Measurements from ENCODE around the gene ABCC6.

- TF ChIP-seq, protein P1, sequence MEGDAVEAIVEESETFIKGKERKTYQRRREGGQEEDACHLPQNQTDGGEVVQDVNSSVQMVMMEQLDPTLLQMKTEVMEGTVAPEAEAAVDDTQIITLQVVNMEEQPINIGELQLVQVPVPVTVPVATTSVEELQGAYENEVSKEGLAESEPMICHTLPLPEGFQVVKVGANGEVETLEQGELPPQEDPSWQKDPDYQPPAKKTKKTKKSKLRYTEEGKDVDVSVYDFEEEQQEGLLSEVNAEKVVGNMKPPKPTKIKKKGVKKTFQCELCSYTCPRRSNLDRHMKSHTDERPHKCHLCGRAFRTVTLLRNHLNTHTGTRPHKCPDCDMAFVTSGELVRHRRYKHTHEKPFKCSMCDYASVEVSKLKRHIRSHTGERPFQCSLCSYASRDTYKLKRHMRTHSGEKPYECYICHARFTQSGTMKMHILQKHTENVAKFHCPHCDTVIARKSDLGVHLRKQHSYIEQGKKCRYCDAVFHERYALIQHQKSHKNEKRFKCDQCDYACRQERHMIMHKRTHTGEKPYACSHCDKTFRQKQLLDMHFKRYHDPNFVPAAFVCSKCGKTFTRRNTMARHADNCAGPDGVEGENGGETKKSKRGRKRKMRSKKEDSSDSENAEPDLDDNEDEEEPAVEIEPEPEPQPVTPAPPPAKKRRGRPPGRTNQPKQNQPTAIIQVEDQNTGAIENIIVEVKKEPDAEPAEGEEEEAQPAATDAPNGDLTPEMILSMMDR (IDR thresholded peaks at IDR 0.05) = no peak
- no peak for TF ChIP-seq EZH2 (IDR thresholded peaks at IDR 0.05; ENCODE audit: borderline replicate concordance, insufficient read depth, low read depth, low read length, poor library complexity, severe bottlenecking)
Measured at GRCh38 chr16:16161319-16161718, 62.0 kb downstream of the ABCC6 start.
